KOPT-K1 (cell line): ENCODE measurements around the gene FLYWCH1.

ENCODE experiments used
- H3K27ac ChIP-seq: fragments of 200-600 bp; sonication (generic); 2 replicates; pipeline ENCODE4 v1.5.1; 2016; ENCODE audit warnings: antibody characterized with exemption, mild to moderate bottlenecking, low read depth, low read length; ENCODE audit not compliant: poor library complexity, severe bottlenecking
- H3K36me3 ChIP-seq: fragments of 200-600 bp; sonication (generic); 2 replicates; pipeline ENCODE4 v1.5.1; 2017; ENCODE audit warnings: antibody characterized with exemption, mild to moderate bottlenecking, low read length, moderate library complexity; ENCODE audit not compliant: insufficient read depth
- H3K9me3 ChIP-seq: fragments of 200-600 bp; sonication (generic); 2 replicates; pipeline ENCODE4 v1.5.1; 2017; ENCODE audit warnings: antibody characterized with exemption, low read length, mild to moderate bottlenecking; ENCODE audit not compliant: insufficient read depth, poor library complexity, severe bottlenecking

FLYWCH1 gene

GRCh38 chr16:2985893-2986355 is 74.2 kb downstream of the FLYWCH1 start:
- Histone ChIP-seq H3K27ac (no peak overlapping the region), H3K36me3 (no peaks in the 10 kb centered on the region), H3K9me3 (no peaks in the 10 kb centered on the region)

- Histone ChIP-seq H3K9me3 (no peaks in the 10 kb centered on the region), H3K36me3 (no peaks in the 10 kb centered on the region), H3K27ac (no peak overlapping the region)
Observed at GRCh38 chr16:2986623-2987188, 75.0 kb downstream of the FLYWCH1 start.

GRCh38 chr16:2987286-2987685 is 75.6 kb downstream of the FLYWCH1 start:
- no peak overlapping the region for H3K27ac ChIP-seq
- H3K9me3 ChIP-seq: no peaks in the 10 kb centered on the region
- no peaks in the 10 kb centered on the region for H3K36me3 ChIP-seq

GRCh38 chr16:2987833-2988232 is 76.1 kb downstream of the FLYWCH1 start:
- no peak overlapping the region for H3K27ac ChIP-seq
- no peaks in the 10 kb centered on the region for H3K9me3 ChIP-seq
- H3K36me3 ChIP-seq: no peaks in the 10 kb centered on the region

- Histone ChIP-seq H3K9me3 (no peaks in the 10 kb centered on the region), H3K27ac (no peak overlapping the region), H3K36me3 (no peaks in the 10 kb centered on the region)
Observed at GRCh38 chr16:2988590-2989099, 76.9 kb downstream of the FLYWCH1 start.

GRCh38 chr16:2990891-2991290 is 79.2 kb downstream of the FLYWCH1 start:
- Histone ChIP-seq H3K9me3 (no peaks in the 10 kb centered on the region), H3K36me3 (no peaks in the 10 kb centered on the region), H3K27ac (no peak overlapping the region)

GRCh38 chr16:2991566-2992261 is 80.0 kb downstream of the FLYWCH1 start:
- Histone ChIP-seq H3K36me3 (no peaks in the 10 kb centered on the region), H3K27ac (no peak overlapping the region), H3K9me3 (no peaks in the 10 kb centered on the region)

GRCh38 chr16:2992383-2993081 is 80.8 kb downstream of the FLYWCH1 start:
- Histone ChIP-seq H3K36me3 (no peaks in the 10 kb centered on the region), H3K27ac (no peak overlapping the region)

GRCh38 chr16:2996298-2996697 is 84.6 kb downstream of the FLYWCH1 start:
- Histone ChIP-seq H3K9me3 (no peaks in the 10 kb centered on the region), H3K27ac (no peak overlapping the region), H3K36me3 (no peaks in the 10 kb centered on the region)

More at GRCh38 chr16:2992383-2993081, 80.8 kb downstream of the FLYWCH1 start:
- H3K9me3 ChIP-seq: no peaks in the 10 kb centered on the region

- Histone ChIP-seq H3K9me3 (no peaks in the 10 kb centered on the region), H3K36me3 (no peaks in the 10 kb centered on the region), H3K27ac (no peak overlapping the region)
Observed at GRCh38 chr16:2999929-3000328, 88.2 kb downstream of the FLYWCH1 start.

GRCh38 chr16:3000540-3000939 is 88.8 kb downstream of the FLYWCH1 start:
- H3K36me3 ChIP-seq: no peaks in the 10 kb centered on the region
- no peaks in the 10 kb centered on the region for H3K9me3 ChIP-seq
- H3K27ac ChIP-seq: no peak overlapping the region
